Measurements from ENCODE around the gene PDE1A. TPM values are rescaled to one million over a fixed set of nuclear protein-coding genes. Genes with fewer than 3 reads are reported as not detected.

The PDE1A gene
- total and polyA plus RNA-seq, 4 donors, result 0.64 to 5.2 (median 1.7) TPM

DNA sequence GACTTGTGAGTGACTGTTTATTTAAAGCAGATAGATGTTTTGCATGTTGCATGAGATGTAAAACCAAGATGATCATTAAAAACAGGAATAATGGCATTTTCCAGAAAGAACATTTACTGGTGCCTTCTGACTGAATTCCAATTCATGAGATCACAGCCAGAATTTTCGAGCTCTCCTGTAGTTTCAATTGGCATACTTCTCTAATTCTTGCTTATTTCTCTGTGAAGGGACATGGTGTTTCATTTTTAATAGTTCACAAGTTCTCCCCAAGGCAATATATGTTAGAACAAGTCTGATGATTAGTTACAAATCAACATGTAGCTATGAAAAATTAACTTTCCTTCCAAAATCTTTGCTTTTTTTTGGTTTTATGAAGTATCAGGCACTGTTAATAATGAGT is 105.7 kb downstream of the PDE1A start (continued):
- TF ChIP-seq, protein P1, sequence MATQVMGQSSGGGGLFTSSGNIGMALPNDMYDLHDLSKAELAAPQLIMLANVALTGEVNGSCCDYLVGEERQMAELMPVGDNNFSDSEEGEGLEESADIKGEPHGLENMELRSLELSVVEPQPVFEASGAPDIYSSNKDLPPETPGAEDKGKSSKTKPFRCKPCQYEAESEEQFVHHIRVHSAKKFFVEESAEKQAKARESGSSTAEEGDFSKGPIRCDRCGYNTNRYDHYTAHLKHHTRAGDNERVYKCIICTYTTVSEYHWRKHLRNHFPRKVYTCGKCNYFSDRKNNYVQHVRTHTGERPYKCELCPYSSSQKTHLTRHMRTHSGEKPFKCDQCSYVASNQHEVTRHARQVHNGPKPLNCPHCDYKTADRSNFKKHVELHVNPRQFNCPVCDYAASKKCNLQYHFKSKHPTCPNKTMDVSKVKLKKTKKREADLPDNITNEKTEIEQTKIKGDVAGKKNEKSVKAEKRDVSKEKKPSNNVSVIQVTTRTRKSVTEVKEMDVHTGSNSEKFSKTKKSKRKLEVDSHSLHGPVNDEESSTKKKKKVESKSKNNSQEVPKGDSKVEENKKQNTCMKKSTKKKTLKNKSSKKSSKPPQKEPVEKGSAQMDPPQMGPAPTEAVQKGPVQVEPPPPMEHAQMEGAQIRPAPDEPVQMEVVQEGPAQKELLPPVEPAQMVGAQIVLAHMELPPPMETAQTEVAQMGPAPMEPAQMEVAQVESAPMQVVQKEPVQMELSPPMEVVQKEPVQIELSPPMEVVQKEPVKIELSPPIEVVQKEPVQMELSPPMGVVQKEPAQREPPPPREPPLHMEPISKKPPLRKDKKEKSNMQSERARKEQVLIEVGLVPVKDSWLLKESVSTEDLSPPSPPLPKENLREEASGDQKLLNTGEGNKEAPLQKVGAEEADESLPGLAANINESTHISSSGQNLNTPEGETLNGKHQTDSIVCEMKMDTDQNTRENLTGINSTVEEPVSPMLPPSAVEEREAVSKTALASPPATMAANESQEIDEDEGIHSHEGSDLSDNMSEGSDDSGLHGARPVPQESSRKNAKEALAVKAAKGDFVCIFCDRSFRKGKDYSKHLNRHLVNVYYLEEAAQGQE (IDR thresholded peaks at IDR 0.05), result no peak
- TF ChIP-seq SP1 (IDR thresholded peaks at IDR 0.05), result no peak

DNA sequence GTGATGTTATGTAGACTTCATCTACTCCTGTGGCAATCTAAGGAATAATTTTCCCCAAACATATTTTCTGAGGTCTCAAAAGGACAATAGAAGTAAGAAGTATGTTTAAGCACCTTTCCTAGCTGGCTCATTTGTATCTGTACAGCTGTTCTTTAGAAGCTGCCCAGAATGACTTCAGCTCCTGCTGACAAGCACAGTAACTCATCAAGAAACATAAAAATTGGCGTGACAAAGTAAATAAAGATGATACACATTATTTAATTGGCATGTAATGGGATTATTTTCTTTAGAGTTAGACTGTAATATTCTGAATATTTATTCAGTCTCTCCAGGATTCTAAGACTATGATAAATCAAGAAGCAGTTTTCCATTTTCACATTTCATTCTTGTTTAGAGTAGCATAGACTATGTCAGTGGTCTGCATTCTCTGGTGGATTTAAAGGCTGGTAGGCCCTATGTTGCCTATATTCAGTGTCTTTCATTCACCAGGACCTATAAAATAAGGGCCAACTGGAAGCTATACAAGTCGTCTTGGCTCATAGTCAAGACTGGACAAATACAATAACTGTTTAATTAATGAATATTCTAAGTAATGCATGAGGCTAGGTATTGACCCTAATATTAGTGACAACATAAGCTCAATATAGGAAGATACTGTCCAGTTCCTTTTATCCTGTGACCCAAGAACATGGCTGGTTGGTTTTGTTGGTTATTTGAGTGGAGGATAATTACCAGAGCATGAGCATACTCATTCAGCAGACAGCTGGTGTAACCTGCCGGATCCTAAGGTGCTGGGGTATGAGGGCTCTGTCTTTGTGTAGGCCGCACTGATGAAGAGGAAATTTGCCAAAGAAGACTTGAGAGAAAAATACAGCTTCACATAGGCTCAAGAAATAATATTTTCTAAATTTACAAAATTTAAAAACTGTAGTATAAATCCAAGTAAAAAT is 107.0 kb downstream of the PDE1A start:
- Histone ChIP-seq H3K27me3 (ENCODE audit: control insufficient read depth in 4 of 4, insufficient read depth in 4 of 4, low read length in 3 of 4) (peaks cover 0 to 5% (median 0%) of the 10 kb centered on the region in 4 donors), H3K9ac (ENCODE audit: low read depth in 1 of 2, low read length in 2 of 2) (no peak overlapping the region), H3K36me3 (ENCODE audit: control insufficient read depth in 4 of 4, insufficient read depth in 3 of 4, low read depth in 1 of 4, low read length in 3 of 4) (no peaks in the 10 kb centered on the region), H3K4me3 (ENCODE audit: low read depth in 1 of 3, low read length in 3 of 3) (no peak overlapping the region), H3K4me1 (ENCODE audit: control insufficient read depth in 4 of 4, insufficient read depth in 4 of 4, low read length in 3 of 4) (no peaks in the 10 kb centered on the region), H3K27ac (ENCODE audit: low read depth in 1 of 2, low read length in 2 of 2) (no peak overlapping the region), H3K9me3 (ENCODE audit: control insufficient read depth in 4 of 4, low read length in 3 of 4) (no peaks in the 10 kb centered on the region)
- WGBS, result 72% methylated on average over 4 of the region's 4 CpGs
- TF ChIP-seq EGR1 (IDR thresholded peaks at IDR 0.05; ENCODE audit: low read depth in 2 of 2), result no peak
- TF ChIP-seq, protein P2, sequence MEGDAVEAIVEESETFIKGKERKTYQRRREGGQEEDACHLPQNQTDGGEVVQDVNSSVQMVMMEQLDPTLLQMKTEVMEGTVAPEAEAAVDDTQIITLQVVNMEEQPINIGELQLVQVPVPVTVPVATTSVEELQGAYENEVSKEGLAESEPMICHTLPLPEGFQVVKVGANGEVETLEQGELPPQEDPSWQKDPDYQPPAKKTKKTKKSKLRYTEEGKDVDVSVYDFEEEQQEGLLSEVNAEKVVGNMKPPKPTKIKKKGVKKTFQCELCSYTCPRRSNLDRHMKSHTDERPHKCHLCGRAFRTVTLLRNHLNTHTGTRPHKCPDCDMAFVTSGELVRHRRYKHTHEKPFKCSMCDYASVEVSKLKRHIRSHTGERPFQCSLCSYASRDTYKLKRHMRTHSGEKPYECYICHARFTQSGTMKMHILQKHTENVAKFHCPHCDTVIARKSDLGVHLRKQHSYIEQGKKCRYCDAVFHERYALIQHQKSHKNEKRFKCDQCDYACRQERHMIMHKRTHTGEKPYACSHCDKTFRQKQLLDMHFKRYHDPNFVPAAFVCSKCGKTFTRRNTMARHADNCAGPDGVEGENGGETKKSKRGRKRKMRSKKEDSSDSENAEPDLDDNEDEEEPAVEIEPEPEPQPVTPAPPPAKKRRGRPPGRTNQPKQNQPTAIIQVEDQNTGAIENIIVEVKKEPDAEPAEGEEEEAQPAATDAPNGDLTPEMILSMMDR (IDR thresholded peaks at IDR 0.05; ENCODE audit: low read depth, low read length, missing input control), result no peak
- TF ChIP-seq, protein P3, sequence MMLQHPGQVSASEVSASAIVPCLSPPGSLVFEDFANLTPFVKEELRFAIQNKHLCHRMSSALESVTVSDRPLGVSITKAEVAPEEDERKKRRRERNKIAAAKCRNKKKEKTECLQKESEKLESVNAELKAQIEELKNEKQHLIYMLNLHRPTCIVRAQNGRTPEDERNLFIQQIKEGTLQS (IDR thresholded peaks at IDR 0.05), result no peak
- DNase-seq (ENCODE audit: low spot score), result no peak

DNA sequence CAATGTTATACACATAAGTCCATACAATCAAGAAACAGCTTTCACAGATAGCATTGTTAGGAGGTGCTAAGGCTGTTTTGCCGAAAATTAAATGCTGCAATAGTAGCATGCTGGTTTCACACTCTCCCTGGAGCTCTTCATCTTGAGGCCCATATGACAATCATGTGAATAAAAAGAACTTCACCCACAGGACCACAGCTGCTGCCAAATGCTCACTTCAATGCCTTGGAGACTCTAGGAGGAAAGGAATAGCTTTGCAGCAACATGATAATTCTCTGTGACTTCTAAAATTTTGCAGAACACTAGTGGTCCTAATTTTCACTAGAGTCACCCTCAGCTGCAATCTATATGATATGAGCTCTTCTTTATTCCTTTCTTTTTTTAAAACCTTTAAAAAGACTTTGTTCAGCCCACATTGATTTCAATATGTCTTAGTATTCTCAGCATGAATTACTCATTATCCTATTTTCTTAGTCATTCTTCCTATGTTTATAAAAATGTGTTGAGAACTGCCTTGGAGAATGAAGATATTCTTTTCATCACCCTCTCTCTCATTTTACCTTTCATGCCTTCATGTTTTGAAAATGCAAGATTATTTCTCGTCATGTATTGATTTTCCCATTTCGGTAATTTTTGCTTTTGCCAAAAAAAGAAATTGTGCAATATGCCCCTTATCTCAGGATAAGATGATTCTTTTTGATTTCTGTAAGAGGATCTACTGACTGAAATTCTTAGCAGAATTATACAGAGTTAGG is 108.2 kb downstream of the PDE1A start:
- WGBS, result 54% methylated on average over 3 of the region's 3 CpGs
- TF ChIP-seq, protein P3 (IDR thresholded peaks at IDR 0.05), result no peak
- TF ChIP-seq HNF4G (IDR thresholded peaks at IDR 0.05) (no peak), NR2F2 (IDR thresholded peaks at IDR 0.05) (no peak), RAD21 (IDR thresholded peaks at IDR 0.05) (no peak), RXRA (IDR thresholded peaks at IDR 0.05) (no peak), YY1 (IDR thresholded peaks at IDR 0.05) (no peak), TAF1 (conservative IDR thresholded peaks at IDR 0.05) (no peak), FOXA1 (IDR thresholded peaks at IDR 0.05) (no peak), GABPA (IDR thresholded peaks at IDR 0.05 in 1 of 2, conservative IDR thresholded peaks at IDR 0.05 in 1 of 2) (no peak)
- TF ChIP-seq, protein P4, sequence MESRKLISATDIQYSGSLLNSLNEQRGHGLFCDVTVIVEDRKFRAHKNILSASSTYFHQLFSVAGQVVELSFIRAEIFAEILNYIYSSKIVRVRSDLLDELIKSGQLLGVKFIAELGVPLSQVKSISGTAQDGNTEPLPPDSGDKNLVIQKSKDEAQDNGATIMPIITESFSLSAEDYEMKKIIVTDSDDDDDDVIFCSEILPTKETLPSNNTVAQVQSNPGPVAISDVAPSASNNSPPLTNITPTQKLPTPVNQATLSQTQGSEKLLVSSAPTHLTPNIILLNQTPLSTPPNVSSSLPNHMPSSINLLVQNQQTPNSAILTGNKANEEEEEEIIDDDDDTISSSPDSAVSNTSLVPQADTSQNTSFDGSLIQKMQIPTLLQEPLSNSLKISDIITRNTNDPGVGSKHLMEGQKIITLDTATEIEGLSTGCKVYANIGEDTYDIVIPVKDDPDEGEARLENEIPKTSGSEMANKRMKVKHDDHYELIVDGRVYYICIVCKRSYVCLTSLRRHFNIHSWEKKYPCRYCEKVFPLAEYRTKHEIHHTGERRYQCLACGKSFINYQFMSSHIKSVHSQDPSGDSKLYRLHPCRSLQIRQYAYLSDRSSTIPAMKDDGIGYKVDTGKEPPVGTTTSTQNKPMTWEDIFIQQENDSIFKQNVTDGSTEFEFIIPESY (IDR thresholded peaks at IDR 0.05), result no peak
- TF ChIP-seq, protein P2 (IDR thresholded peaks at IDR 0.05; ENCODE audit: low read depth, low read length, missing input control), result no peak

More for the DNA sequence above, 108.2 kb downstream of the PDE1A start:
- H3K4me3 ChIP-seq (ENCODE audit: low read depth in 1 of 3, low read length in 3 of 3), result no peak overlapping the region
- H3K4me1 ChIP-seq (ENCODE audit: control insufficient read depth in 4 of 4, insufficient read depth in 4 of 4, low read length in 3 of 4), result no peaks in the 10 kb centered on the region
- H3K27ac ChIP-seq (ENCODE audit: low read depth in 1 of 2, low read length in 2 of 2), result no peak overlapping the region
- no peaks in the 10 kb centered on the region for H3K36me3 ChIP-seq (ENCODE audit: control insufficient read depth in 4 of 4, insufficient read depth in 3 of 4, low read depth in 1 of 4, low read length in 3 of 4)
- peaks cover 0 to 3% (median 0%) of the 10 kb centered on the region in 4 donors for H3K27me3 ChIP-seq (ENCODE audit: control insufficient read depth in 4 of 4, insufficient read depth in 4 of 4, low read length in 3 of 4)
- H3K9ac ChIP-seq (ENCODE audit: low read depth in 1 of 2, low read length in 2 of 2), result no peak overlapping the region
- H3K9me3 ChIP-seq (ENCODE audit: control insufficient read depth in 4 of 4, low read length in 3 of 4), result no peaks in the 10 kb centered on the region
- no peak for DNase-seq (ENCODE audit: low spot score)
